ENCODE data around the gene ZNF487.

ZNF487 gene

DNA sequence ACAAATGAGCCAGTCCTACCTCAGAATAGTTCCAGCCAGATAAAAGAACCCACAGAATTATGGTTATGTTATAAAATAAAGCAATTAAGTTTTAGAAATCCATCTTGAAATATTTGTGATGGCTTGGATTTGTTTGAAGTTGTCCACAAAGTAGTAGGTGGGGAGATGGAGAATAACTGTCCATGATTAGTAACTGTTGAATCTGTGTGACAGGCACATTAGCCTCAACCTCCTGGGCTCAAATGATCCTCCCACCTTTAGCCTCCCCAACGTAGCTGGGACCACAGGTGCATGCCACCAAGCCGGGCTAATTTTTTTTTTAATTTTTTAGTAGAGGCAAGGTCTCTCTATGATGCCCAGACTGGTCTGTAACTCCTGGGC is 38.0 kb upstream of the ZNF487 start:
- TF ChIP-seq ZNF274 (IDR thresholded peaks at IDR 0.05; ENCODE audit: low read depth, low read length): no peak
- H3K4me3 ChIP-seq (ENCODE audit: low read length): peak overlapping the region; percentile 11; the same call in 1 of the 2 replicates

DNA sequence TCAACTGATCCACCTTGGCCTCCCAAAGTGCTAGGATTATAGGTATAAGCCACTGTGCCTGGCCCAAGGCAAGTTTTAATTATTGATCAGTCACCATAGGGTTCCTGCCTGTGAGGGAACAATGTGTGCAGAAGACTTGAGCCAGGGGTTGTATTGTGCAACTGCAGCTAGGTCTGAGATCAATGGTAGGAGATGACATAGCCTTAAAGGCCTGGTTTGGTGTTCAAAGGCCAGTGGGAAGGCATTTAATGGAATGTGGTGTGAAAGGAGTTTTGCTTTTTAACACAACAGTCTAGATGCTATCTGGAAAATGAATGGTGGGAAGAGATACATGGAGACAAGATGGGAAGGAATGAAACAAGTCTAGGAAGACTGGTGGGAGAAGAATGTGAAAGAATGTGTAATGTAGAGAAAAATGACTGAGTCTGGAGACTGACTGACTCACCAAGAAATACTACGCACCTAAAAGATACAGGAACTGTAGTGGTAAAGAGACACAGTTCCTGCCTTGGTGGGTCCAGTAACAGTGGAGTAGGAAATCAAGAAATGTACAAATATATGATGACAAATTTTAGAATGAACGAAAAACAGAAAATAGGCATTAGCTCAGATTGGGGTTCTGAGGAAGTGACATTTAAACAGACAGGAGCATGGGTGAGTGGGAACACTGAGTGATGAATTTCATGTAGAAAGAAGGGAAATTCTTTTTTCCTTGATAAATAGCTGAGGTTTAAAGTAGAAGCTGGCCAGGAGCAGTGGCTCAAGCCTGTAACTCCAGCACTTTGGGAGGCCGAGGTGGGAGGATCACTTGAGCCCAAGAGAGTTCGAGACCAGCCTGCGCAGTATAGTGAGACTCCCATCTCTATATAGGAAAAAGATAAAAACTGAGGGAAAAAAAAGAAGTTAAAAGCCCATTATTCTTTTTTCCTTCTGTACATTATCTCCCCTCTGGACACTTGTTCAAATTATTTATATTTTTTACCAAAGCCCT is 37.3 kb upstream of the ZNF487 start:
- peak overlapping the region; percentile 11; the same call in 1 of the 2 replicates for H3K4me3 ChIP-seq (ENCODE audit: low read length)
- no peak for TF ChIP-seq ZNF274 (IDR thresholded peaks at IDR 0.05; ENCODE audit: low read depth, low read length)

DNA sequence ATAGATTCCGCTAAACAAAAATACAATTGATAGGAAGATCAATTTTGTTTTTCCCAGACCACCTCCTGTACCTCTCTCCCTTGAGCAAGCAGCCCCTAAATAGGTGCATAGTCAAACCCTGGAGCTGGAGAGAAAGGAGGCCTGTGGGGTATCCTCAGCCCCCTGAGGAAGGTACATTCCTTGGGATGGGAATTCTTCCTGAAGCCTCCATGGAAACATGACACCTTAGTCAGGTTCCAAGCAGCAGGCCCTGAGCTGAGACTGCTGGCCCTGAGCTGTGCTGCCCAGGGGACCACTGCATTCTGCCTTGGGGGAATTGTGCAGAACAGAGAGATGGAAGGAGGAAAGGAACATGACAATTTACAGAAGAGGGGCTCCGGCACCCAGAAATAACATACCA is 35.3 kb upstream of the ZNF487 start:
- H3K4me3 ChIP-seq (ENCODE audit: low read length): no peak overlapping the region; the same call in 1 of the 2 replicates
- no peak for TF ChIP-seq ZNF274 (IDR thresholded peaks at IDR 0.05; ENCODE audit: low read depth, low read length)

DNA sequence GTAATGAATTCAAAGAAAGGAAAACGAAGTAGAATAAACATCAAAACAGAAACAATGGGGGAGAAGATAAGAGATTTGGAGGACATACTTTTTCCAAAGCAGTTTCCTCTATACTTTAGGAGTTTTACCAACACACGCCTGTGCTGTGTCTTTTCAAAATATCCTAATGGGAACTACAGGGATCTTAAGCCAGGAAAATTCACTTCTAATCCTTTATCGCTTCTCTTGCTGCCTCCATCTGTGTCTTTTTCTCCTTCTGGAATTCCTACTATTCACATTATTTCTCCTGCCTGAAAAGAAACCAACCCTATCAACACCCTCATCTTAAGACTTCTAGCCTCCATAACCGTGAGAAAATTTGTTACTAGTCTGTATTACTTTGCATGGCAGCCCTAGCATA is 34.7 kb upstream of the ZNF487 start:
- TF ChIP-seq ZNF274 (IDR thresholded peaks at IDR 0.05; ENCODE audit: low read depth, low read length): no peak
- H3K4me3 ChIP-seq (ENCODE audit: low read length): no peak overlapping the region

DNA sequence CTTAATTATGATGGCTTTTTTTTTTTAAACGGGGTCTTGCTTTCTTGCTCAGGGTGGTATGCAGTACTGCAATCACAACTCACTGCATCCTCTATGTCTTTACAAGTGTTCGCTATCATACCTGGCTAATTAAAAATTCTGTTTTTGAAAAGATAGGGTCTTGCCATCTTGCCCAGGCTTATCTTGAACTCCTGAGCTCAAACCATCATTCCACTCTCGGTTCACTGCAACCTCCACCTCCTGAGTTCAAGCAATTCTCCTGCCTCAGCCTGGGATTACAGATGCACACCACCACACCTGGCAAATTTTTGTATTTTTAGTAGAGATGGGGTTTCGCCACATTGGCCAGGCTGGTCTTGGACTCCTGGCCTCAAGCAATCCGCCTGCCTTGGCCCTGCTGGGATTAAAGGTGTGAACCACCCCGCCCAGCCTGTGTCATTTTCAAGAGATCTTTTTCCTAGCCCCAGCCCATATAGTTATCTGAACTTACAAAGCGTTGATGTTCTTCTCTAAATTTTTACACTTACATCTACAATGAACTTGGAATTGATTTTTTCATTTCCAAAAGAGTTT is 33.9 kb upstream of the ZNF487 start:
- no peak for TF ChIP-seq ZNF274 (IDR thresholded peaks at IDR 0.05; ENCODE audit: low read depth, low read length)
- H3K4me3 ChIP-seq (ENCODE audit: low read length): no peak overlapping the region

DNA sequence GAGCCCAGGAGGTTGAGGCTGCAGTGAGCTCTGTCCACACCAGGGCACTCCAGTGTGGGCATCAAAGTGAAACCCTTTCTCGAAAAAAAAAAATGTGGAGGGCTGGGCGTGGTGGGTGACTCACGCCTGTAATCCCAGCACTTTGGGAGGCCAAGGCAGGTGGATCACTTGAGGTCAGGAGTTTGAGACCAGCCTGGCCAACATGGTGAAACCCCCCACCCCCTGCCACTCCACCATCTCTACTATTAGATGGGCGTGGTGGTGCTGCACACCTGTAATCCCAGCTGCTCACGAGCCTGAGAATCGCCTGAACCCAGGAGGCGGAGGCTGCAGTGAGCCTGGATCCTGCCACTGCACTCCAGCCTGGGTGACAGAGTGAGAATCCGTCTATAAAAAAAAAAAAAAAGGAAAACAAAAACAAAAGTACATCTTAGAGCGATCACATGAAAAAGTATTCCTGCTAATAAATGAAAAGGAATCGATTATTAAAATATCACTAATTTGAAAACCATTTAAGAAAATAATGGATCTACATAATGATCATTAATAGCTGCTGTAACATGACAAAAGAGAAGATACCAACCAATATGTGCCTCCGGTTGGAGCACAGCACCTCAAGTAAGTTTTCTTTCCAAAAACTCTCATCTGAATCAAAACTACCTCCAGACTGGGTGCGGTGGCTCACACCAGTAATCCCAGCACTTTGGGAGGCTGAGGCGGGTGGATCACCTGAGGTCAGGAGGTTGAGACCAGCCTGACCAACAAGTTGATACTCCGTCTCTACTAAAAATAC is 32.8 kb upstream of the ZNF487 start:
- H3K4me3 ChIP-seq (ENCODE audit: low read length): peak overlapping the region; percentile 63
- TF ChIP-seq ZNF274 (IDR thresholded peaks at IDR 0.05; ENCODE audit: low read depth, low read length): no peak

DNA sequence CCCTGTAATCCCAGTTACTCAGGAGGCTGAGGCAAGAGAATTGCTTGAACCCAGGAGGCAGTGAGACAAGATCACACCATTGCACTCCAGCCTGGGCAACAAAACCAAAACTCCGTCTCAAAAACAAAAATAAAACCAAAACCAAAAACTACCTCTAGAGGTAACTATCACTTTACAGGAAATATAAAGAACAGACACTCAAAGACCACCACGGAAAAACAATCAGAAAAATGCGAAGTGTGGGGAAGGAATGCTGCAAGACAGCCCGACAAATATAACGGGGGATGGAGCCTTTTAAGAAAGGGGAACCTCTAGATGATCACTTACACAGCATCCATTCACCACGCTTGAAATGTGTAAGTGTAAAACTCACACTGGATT is 32.2 kb upstream of the ZNF487 start:
- no peak for TF ChIP-seq ZNF274 (IDR thresholded peaks at IDR 0.05; ENCODE audit: low read depth, low read length)
- peak overlapping the region; percentile 63 for H3K4me3 ChIP-seq (ENCODE audit: low read length)

DNA sequence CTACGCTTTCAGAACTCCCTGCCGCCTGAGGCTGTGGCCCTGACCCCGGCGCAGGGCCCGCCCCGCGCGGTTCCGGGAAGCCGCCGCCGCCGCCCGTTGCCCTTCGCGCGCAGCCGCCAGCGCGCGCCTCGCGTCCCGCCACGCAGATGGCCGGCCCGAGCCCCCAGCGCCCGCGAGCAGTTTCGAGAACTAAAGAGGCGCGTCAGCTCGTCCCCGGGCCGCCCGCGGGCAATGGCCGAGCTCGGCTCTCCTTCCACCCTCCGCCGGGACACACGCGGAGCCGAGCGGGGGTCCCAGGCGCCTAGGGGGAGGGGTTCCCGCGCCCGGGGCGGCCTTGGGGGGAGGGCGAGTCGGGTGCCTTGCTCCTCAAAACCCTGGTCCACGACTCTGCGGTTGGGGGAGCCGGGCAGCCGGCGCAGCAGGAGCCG is 29.7 kb upstream of the ZNF487 start:
- no peak for TF ChIP-seq ZNF274 (IDR thresholded peaks at IDR 0.05; ENCODE audit: low read depth, low read length)
- peak overlapping the region; percentile 88 for H3K4me3 ChIP-seq (ENCODE audit: low read length)

DNA sequence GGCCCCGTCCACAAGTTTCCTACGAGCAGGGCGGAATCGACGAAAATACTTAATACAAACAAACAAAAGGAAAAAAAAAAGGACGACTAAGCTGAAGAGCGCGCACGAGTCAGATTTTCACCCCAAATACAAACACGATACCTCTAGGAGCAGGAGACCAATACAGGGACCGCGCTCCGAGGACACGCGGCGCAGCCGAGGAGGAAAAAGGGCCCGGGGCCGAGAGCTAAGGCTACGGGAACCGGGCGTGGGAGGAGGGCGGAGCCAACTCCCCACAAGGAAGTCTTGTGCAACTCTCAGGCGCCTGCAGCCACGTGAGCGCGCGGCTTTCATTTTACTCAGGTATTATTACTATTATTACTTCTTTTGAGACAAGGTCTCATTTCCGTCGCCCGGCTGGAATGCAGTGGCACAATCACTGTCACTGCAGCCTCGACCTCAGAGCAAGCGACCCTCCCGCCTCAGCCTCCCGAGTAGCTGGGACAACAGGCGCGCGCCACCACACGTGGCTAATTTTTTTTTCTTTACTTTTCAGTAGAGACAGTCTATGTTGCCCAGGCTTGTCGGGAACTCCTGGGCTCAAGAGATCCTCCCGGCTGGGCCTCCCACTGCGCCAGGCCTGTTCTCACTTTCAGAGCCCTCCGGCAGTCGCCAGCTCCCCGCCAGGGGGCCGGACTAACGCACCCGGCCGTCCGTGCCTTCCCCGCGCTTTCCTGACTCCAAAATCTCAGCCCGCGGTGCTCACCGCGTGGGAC is 29.2 kb upstream of the ZNF487 start:
- H3K4me3 ChIP-seq (ENCODE audit: low read length): peak overlapping the region; percentile 88
- TF ChIP-seq ZNF274 (IDR thresholded peaks at IDR 0.05; ENCODE audit: low read depth, low read length): no peak

DNA sequence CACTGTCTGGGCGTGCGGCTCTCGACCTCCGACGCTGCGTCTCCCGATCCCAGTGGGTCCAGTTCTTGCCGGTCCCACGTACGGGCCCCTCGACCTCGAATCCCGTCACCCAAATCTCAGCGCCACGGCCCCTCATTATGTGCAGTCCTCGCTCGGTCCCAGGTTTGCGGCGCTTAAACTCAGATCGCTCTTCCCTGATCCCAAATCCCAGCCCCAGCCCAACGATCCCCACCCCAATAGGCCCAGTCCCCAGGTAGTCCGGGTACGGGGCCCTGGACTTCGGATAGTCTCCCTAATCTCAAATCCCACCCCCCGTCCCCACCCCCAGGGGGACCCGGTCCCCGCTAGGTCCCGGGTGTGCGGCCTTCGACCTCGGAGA is 28.6 kb upstream of the ZNF487 start:
- peak overlapping the region; percentile 88 for H3K4me3 ChIP-seq (ENCODE audit: low read length)
- no peak for TF ChIP-seq ZNF274 (IDR thresholded peaks at IDR 0.05; ENCODE audit: low read depth, low read length)

DNA sequence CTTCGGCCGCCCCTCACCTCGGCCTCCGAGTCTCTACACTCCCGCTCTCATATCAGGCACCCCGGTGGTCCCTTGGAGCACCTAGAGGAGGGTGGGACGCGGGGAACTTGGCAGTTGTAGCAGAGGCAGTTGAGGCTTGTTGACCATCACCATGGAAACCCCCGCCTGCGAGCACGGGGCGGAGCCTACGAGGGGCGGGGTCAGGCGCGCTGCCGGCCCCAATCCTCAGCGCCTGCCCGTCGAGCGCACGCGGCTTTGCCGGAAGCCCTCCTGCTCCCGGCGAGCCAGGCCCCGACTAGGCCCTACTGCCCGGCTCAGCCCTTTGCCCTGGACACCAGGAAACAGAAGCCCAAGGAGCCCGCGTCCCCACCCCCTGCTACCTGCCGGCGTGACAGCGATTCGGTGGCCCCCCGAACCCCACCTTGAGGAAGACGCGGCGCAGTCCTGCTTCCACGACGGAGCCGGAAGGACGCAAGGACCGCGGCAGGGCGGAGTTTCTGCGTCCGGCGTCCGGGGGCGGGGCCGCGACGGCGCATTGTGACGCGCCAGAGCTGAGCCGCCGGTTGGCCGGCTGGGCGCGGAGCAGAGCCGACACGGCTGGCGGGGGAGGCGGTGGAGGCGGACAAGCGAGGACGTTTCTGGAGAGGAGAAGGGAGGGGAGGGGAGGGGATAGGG is 28.1 kb upstream of the ZNF487 start, which contains the start of gene HNRNPF:
Gene HNRNPF, minus strand, starts transcription at position 477 of the 675 bp plus-strand sequence. CDS start 21,302 bp downstream, outside the sequence.
- peak within 1 kb of the TSS; percentile 88 for H3K4me3 ChIP-seq (ENCODE audit: low read length)
- no peak for TF ChIP-seq ZNF274 (IDR thresholded peaks at IDR 0.05; ENCODE audit: low read depth, low read length)

DNA sequence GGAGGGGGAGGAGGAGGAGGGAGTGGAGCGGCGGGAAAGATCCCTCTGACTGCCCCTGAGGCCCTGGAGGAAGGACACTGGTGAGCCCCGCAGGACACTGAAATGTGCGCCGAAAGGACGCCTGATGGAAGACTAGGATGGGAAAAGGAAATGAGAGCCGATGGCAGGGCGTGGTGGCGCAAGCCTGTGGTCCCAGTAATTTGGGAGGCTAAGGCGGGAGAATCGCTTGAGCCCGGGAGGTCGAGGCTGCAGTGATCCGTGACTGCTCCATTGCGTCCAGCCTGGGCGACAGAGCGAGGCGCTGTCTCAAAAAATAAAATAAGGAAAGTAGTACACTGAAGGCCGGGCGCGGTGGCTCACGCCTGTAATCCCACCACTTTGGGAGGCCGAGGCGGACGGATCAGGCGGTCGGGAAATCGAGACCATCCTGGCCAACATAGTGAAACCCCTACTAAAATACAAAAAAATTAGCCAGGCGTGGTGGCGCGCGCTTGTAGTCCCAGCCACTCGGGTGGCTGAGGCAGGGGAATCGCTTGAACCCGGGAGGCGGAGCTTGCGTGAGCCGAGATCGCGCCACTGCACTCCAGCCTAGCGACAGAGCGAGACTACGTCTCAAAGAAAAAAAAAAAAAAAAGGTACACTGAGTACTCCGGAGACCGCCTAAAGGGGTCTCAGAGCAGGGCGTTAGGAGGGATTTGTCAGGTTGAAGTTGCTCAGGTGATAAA is 27.4 kb upstream of the ZNF487 start:
- no peak for TF ChIP-seq ZNF274 (IDR thresholded peaks at IDR 0.05; ENCODE audit: low read depth, low read length)

More for the DNA sequence above, 27.4 kb upstream of the ZNF487 start:
- peak overlapping the region; percentile 87 for H3K4me3 ChIP-seq (ENCODE audit: low read length)

Measured in GM08714 (cell line).